Kidney (tissue), 14 donors: Measurements from ENCODE around the gene C20orf204. TPM values are rescaled to one million over a fixed set of nuclear protein-coding genes. Genes with fewer than 3 reads are reported as not detected.

Experiments used
- DNase-seq, 5 donors: peaks; one replicate each; pipeline ENCODE4 v3.0.0-alpha.2; 2013 to 2020
- FAIRE-seq: peaks from 2 replicates; lab custom pipeline; 2012; peaks lifted over from hg19 to GRCh38; lab: Jason Lieb, UNC
- H3K27ac ChIP-seq, 2 donors: one replicate each; pipeline ENCODE4 v1.7.0; 2013; ENCODE audit warnings: low read depth in 2 of 2, low read length in 2 of 2, inconsistent platforms in 1 of 2
- H3K27me3 ChIP-seq: one replicate; pipeline ENCODE4 v1.7.1; 2013; ENCODE audit warnings: low read length, inconsistent platforms; ENCODE audit not compliant: control insufficient read depth, insufficient read depth
- H3K36me3 ChIP-seq, 3 donors: one replicate each; pipeline versions ENCODE4 v1.7.0 to v1.7.1; 2013; ENCODE audit warnings: low read length in 3 of 3, control low read depth in 1 of 3, inconsistent platforms in 1 of 3; ENCODE audit not compliant: insufficient read depth in 3 of 3, control insufficient read depth in 2 of 3
- H3K4me1 ChIP-seq, 3 donors: one replicate each; pipeline versions ENCODE4 v1.7.0 to v1.7.1; 2013; ENCODE audit warnings: low read length in 3 of 3, inconsistent platforms in 1 of 3, low read depth in 1 of 3; ENCODE audit not compliant: control insufficient read depth in 2 of 3, insufficient read depth in 2 of 3
- H3K4me3 ChIP-seq, 3 donors: one replicate each; pipeline versions ENCODE4 v1.7.0 to v1.8.1; 2013; ENCODE audit warnings: low read length in 3 of 3, control low read depth in 1 of 3, inconsistent platforms in 1 of 3
- H3K9ac ChIP-seq, 3 donors: one replicate each; pipeline versions ENCODE4 v1.7.0 to v1.7.1; 2013; ENCODE audit warnings: low read length in 3 of 3, control low read depth in 1 of 3, inconsistent platforms in 1 of 3
- H3K9me3 ChIP-seq, 3 donors: one replicate each; pipeline versions ENCODE4 v1.7.0 to v1.7.1; 2013; ENCODE audit warnings: low read length in 3 of 3, control low read depth in 1 of 3, inconsistent platforms in 1 of 3; ENCODE audit not compliant: control insufficient read depth in 2 of 3, insufficient read depth in 1 of 3
- intact Hi-C: fragments of 100-400 bp; cut with DNase I; formaldehyde crosslinking; loops from one replicate; pipeline ENCODE4 v1.11.1; 2022
- polyA plus RNA-seq: library from polyadenylated mRNA; stranded (reverse); fragments of 350-450 nt; fragmentation: Illumina TruSeq; extraction: RNeasy Lipid Tissue Mini Kit (QIAGEN cat#74804); gene quantifications from one replicate; pipeline ENCODE4 v1.2.3, GENCODE V29; 2014; ENCODE audit warnings: low read depth, low replicate concordance; ENCODE audit not compliant: insufficient read depth
- total RNA-seq: library from RNA; stranded (reverse); fragmentation: NEBNext Ultra II Directional; extraction: Animal tissue kit (Norgen Biotek cat#: 25700); gene quantifications from one replicate; pipeline ENCODE4 v1.2.1, GENCODE V29; 2021
- TF ChIP-seq, protein P1 (sequence below): IDR thresholded peaks from 3 replicates; pipeline ENCODE4 v1.5.1; 2012; ENCODE audit warnings: mild to moderate bottlenecking, moderate library complexity, borderline replicate concordance; ENCODE audit not compliant: insufficient read depth; ENCODE audit errors: extremely low read depth
- donor health status: control.
- donor health status: control.
- donor health status: control.
- donor health status: control.
- donor health status: control.
- donor health status: DM: yes; HTN: yes; CAD: no.
- donor health status: Normal renal cell carcinoma (clear cell type).

The C20orf204 gene
- total and polyA plus RNA-seq, 2 donors from 2014 or later = 0.75 to 2.4 TPM

DNA sequence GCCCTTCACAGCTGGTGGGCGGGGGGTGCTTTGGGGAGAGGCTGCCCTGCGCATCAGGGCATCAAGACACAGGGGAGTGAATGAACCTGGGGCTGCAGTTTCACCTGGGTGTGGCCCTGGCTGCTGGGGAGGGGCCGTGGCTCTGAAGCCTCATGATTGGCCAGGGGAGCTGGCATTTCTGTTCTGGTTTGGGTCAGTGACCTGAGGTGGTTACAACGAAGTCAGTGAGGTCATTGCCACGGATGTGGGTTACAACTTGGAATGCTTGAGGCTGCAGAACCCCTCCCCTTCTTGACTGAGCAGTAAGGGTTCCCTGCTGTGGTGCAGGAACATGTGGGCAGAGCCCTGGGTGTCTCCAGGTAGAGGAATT is 30.0 kb downstream of the C20orf204 start:
- TF ChIP-seq, protein P1, sequence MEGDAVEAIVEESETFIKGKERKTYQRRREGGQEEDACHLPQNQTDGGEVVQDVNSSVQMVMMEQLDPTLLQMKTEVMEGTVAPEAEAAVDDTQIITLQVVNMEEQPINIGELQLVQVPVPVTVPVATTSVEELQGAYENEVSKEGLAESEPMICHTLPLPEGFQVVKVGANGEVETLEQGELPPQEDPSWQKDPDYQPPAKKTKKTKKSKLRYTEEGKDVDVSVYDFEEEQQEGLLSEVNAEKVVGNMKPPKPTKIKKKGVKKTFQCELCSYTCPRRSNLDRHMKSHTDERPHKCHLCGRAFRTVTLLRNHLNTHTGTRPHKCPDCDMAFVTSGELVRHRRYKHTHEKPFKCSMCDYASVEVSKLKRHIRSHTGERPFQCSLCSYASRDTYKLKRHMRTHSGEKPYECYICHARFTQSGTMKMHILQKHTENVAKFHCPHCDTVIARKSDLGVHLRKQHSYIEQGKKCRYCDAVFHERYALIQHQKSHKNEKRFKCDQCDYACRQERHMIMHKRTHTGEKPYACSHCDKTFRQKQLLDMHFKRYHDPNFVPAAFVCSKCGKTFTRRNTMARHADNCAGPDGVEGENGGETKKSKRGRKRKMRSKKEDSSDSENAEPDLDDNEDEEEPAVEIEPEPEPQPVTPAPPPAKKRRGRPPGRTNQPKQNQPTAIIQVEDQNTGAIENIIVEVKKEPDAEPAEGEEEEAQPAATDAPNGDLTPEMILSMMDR = no peak
- DNase-seq = no peak
- H3K36me3 ChIP-seq = no peaks in the 10 kb centered on the region
- no peak for FAIRE-seq
- no peak overlapping the region for H3K9ac ChIP-seq
- intact Hi-C loops = no loop called here
- H3K4me1 ChIP-seq = peaks cover 0 to 18% (median 6%) of the 10 kb centered on the region in 3 donors
- H3K27me3 ChIP-seq = no peaks in the 10 kb centered on the region
- no peak overlapping the region for H3K4me3 ChIP-seq
- no peak overlapping the region for H3K27ac ChIP-seq
- H3K9me3 ChIP-seq = no peaks in the 10 kb centered on the region

DNA sequence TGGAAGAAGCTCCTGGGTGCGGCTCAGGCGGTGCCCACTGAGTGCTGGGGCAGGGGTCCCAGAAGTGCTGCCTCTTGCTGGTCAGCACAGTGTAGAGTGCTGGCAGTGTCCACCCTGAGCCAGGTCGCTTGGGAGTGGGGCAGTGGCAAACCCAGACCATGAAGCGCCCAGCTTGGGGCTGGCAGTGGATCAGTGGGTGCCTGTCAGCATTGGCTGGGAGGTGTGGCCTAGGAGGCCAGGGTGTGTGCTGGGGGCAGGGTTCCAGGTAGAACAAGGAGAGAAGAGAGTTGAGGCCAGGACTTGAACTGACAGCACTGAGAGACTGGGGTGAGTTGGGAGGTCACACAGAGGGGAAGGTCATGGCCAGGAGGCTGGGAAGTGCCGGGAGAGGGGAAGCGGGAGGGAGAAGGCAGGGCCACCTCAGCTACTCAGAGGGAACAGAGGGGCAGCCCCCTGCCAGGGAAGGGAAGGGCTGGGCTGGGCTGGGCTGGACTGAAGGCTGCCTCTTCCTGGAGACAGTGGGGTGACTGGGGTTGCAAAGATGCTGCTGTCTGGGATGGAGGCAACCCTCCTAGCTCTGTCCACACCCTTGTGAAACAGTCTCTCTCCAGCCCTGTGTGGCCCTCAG is 31.1 kb downstream of the C20orf204 start:
- no peak overlapping the region for H3K27ac ChIP-seq
- H3K27me3 ChIP-seq = no peaks in the 10 kb centered on the region
- intact Hi-C loops = no loop called here
- no peak overlapping the region for H3K4me3 ChIP-seq
- TF ChIP-seq, protein P1 = no peak
- no peaks in the 10 kb centered on the region for H3K36me3 ChIP-seq
- no peak overlapping the region for H3K9ac ChIP-seq
- peaks cover 0 to 17% (median 6%) of the 10 kb centered on the region in 3 donors for H3K4me1 ChIP-seq
- FAIRE-seq (no peak), DNase-seq (no peak)
- H3K9me3 ChIP-seq = no peaks in the 10 kb centered on the region

DNA sequence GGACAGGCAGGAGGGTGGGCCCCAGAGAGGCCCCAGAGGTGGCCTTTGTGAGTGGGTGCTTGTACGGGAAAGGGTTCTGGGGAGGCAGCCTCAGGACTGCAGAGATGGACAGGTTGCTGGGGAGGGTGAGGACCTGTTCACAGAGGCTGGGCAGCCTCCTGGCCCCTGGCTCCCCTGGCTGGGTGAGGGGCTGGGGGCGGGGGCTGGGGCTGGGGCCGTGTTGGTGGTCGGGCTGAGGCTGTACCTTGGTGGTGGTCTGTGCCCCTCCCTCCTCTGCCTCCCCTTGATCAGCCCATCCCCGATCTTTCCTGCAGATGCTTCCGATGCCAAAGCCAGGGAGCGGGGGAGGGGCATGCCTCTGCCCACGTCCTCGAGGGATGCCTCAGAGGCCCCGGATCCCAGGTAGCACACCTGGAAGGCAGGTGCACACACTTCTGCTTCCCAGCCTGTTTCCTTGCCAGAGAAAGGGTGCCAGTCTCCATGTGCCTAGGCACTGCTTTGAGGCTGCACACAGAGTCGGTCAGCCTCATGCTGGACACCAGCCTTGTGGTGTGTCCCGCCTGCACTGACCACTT is 31.8 kb downstream of the C20orf204 start:
- DNase-seq = no peak
- no peak for FAIRE-seq
- TF ChIP-seq, protein P1 = no peak
- Histone ChIP-seq H3K9me3 (no peaks in the 10 kb centered on the region), H3K27ac (no peak overlapping the region), H3K9ac (no peak overlapping the region), H3K27me3 (no peaks in the 10 kb centered on the region), H3K4me1 (peaks cover 0 to 13% (median 6%) of the 10 kb centered on the region in 3 donors), H3K36me3 (no peaks in the 10 kb centered on the region), H3K4me3 (no peak overlapping the region)
- intact Hi-C loops = no loop called here
